Hepatocyte (in vitro differentiated cells): ENCODE results near the gene GUCA1A.

Source experiments
- EZH2 ChIP-seq: fragments of 200-600 bp; sonication (generic); IDR thresholded peaks from 2 replicates; pipeline ENCODE4 v1.6.1; 2016; ENCODE audit warnings: antibody characterized with exemption, mild to moderate bottlenecking, borderline replicate concordance
- EZH2phosphoT487 ChIP-seq: fragments of 200-600 bp; sonication (generic); IDR thresholded peaks from one replicate; pipeline ENCODE4 v1.6.1; 2018; ENCODE audit warnings: antibody characterized with exemption, mild to moderate bottlenecking, low read depth, moderate library complexity; ENCODE audit not compliant: unreplicated experiment, severe bottlenecking

DNA sequence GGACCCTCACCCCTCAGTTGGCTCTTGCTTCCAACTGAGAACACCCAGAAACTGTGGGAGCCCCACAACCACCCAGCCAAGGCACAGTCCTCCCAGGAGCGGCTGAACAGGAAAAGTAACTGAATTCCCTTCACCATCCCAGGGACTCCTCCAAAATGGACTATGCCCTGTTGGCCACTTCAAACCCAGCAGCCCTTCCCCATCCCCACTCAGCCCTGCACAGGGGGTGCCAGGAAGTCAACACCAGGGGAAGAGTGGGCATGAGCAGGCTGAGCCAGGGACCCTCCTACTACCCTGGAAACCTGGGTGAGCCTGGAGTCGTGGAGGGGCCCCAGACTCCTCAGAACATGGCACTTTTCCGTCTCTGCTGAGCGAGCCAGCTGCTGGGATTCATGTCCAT is 11.3 kb downstream of the GUCA1A start:
- TF ChIP-seq EZH2 (no peak), EZH2phosphoT487 (no peak)
